HepG2 (cell line): ENCODE measurements around the gene USH2A. TPM values are rescaled to one million over a fixed set of nuclear protein-coding genes. Genes with fewer than 3 reads are reported as not detected.

Source experiments
- ATAC-seq: fragments of 200-7000 bp; cut with Tn5 transposase; 3 replicates; pipeline ENCODE4 v1.9.1; 2020; ENCODE audit warnings: mild to moderate bottlenecking, moderate library complexity
- BruUV-seq: library from RNA; stranded (reverse); fragments of 400-500 nt; replicated peaks from 2 replicates; lab custom pipeline; 2021; lab: Mats Ljungman, UMichigan
- CTCF ChIA-PET: fragments of 300-600 bp; formaldehyde crosslinking; extraction: SDS; loops from one replicate; lab custom pipeline; 2021; ENCODE audit warnings: low total read pairs, inconsistent platforms, low intra/inter-chr PET ratio; lab: Yijun Ruan, JAX
- POLR2A ChIA-PET: fragments of 350-600 bp; sonication (Branson Sonifier 250); formaldehyde crosslinking; loops from one replicate; lab custom pipeline; 2020; ENCODE audit warnings: antibody characterized with exemption, inconsistent platforms; lab: Yijun Ruan, JAX
- DNase-seq: peaks from one replicate; pipeline ENCODE4 v3.0.0-alpha.2; 2015; ENCODE audit warnings: low spot score
- FAIRE-seq: peaks from 3 replicates; lab custom pipeline; 2011; peaks lifted over from hg19 to GRCh38; lab: Jason Lieb, UNC
- H2AFZ ChIP-seq: one replicate; pipeline ENCODE4 v1.6.1; 2011; ENCODE audit warnings: low read length, inconsistent platforms
- H3K27ac ChIP-seq: fragments of 300-600 bp; 3 replicates; pipeline ENCODE4 v1.8.0; 2011; ENCODE audit warnings: mixed run types, mild to moderate bottlenecking, mixed read lengths, low read length, inconsistent platforms; ENCODE audit not compliant: insufficient read depth; ENCODE audit errors: extremely low read length
- H3K27me3 ChIP-seq, 2 experiments: fragments of 200-600 bp in 1 of 2; 2 replicates in 1 of 2; 3 replicates in 1 of 2; pipeline versions ENCODE4 v1.6.0 to v1.8.0; 2011; ENCODE audit warnings: low read length in 2 of 2, mild to moderate bottlenecking in 2 of 2, moderate library complexity in 2 of 2, inconsistent platforms in 1 of 2; ENCODE audit not compliant: insufficient read depth in 2 of 2, control insufficient read depth in 1 of 2
- H3K36me3 ChIP-seq, 2 experiments: fragments of 200-600 bp in 1 of 2; replicated peaks in 1 of 2; 2 replicates in 1 of 2; 3 replicates in 1 of 2; pipeline versions ENCODE4 v1.5.1 to v1.8.0; 2011; ENCODE audit warnings: low read length in 2 of 2, inconsistent platforms in 1 of 2; ENCODE audit not compliant: insufficient read depth in 2 of 2, control insufficient read depth in 1 of 2
- H3K4me1 ChIP-seq: 2 replicates; pipeline ENCODE4 v1.5.1; 2012; ENCODE audit warnings: low read length, inconsistent platforms; ENCODE audit not compliant: insufficient read depth
- H3K4me2 ChIP-seq: 2 replicates; pipeline ENCODE4 v1.6.0; 2011; ENCODE audit warnings: low read depth, low read length, inconsistent platforms
- H3K4me3 ChIP-seq, 3 experiments: fragments of 200-600 bp in 1 of 3; sonication (generic), shearing (Covaris generic) in 1 of 3; replicated peaks in 1 of 3; 2 replicates each; pipeline ENCODE4 v1.5.1; 2011 to 2016; ENCODE audit warnings: low read length in 3 of 3, inconsistent platforms in 2 of 3, low read depth in 2 of 3, mild to moderate bottlenecking in 2 of 3, control low read depth in 1 of 3, mixed read lengths in 1 of 3; ENCODE audit not compliant: insufficient read depth in 1 of 3
- H3K79me2 ChIP-seq: one replicate; pipeline ENCODE4 v1.6.1; 2011; ENCODE audit warnings: low read length, inconsistent platforms; ENCODE audit not compliant: insufficient read depth
- H3K9ac ChIP-seq: 2 replicates; pipeline ENCODE4 v1.6.0; 2011; ENCODE audit warnings: mild to moderate bottlenecking, low read depth, low read length, inconsistent platforms; ENCODE audit not compliant: insufficient read depth
- H3K9me3 ChIP-seq: 2 replicates; pipeline ENCODE4 v1.5.1; 2012; ENCODE audit warnings: mild to moderate bottlenecking, low read length
- H4K20me1 ChIP-seq: 2 replicates; pipeline ENCODE4 v1.6.0; 2011; ENCODE audit warnings: inconsistent platforms, mild to moderate bottlenecking, low read length, moderate library complexity; ENCODE audit not compliant: insufficient read depth
- ESRRA ChIP-seq: sonication (generic); formaldehyde crosslinking; IDR thresholded peaks from 2 replicates; pipeline ENCODE4 v1.5.1; 2020; ENCODE audit warnings: mild to moderate bottlenecking, low read depth, missing genetic modification reagents
- KAT8 ChIP-seq: IDR thresholded peaks from 2 replicates; pipeline ENCODE4 v1.6.1; 2016; ENCODE audit warnings: missing genetic modification reagents, missing compliant biosample characterization
- MIER2 ChIP-seq: IDR thresholded peaks from 2 replicates; pipeline ENCODE4 v1.6.1; 2016; ENCODE audit warnings: missing biosample characterization, missing genetic modification reagents
- STAG1 ChIP-seq: sonication (generic); formaldehyde crosslinking; IDR thresholded peaks from 2 replicates; pipeline ENCODE4 v1.4.0; 2020; ENCODE audit warnings: missing genetic modification reagents
- ZNF652 ChIP-seq: IDR thresholded peaks from 2 replicates; pipeline ENCODE4 v1.6.1; 2016; ENCODE audit warnings: low read depth, borderline replicate concordance
- ZNF790 ChIP-seq: sonication (generic); formaldehyde crosslinking; IDR thresholded peaks from 2 replicates; pipeline ENCODE4 v1.8.0; 2022; ENCODE audit warnings: missing genetic modification reagents, mild to moderate bottlenecking, borderline replicate concordance
- in situ Hi-C: cut with HindIII; loops from 2 replicates; pipeline ENCODE4 v1.10.0; 2017; ENCODE audit warnings: low pct_unique_long_range_greater_than_20kb; ENCODE audit not compliant: extremely low pct_ligation_motif_present
- intact Hi-C: fragments of 100-400 bp; cut with micrococcal nuclease; formaldehyde crosslinking; loops from one replicate; pipeline ENCODE4 v1.10.0; 2022; ENCODE audit not compliant: unreplicated experiment
- polyA plus RNA-seq, 8 experiments: library from polyadenylated mRNA; depleted of rRNA in 3 of 8; stranded (reverse) in 7 of 8; unstranded in 1 of 8; fragments of >200 nt; fragmentation: Illumina TruSeq in 4 of 8; extraction: Trizol in 4 of 8; gene quantifications; 2 replicates each; pipeline versions ENCODE4 v1.2.1 to v1.2.3, GENCODE V29; 2011 to 2016; ENCODE audit warnings: low read depth in 4 of 8, missing spikeins in 1 of 8, mixed read lengths in 1 of 8; ENCODE audit not compliant: insufficient read depth in 1 of 8
- total RNA-seq, 5 experiments: library from RNA; depleted of rRNA; stranded (reverse); fragments of >200 nt; fragmentation: Illumina TruSeq; extraction: Trizol; gene quantifications; 2 replicates each; pipeline ENCODE4 v1.2.3, GENCODE V29; 2016; ENCODE audit warnings: low read depth in 1 of 5
- TF ChIP-seq, protein P1 (sequence below): sonication (generic); formaldehyde crosslinking; IDR thresholded peaks from 2 replicates; pipeline ENCODE4 v1.5.0; 2020; ENCODE audit warnings: mild to moderate bottlenecking, missing genetic modification reagents, moderate library complexity
- TF ChIP-seq, protein P2 (sequence below): sonication (generic); formaldehyde crosslinking; IDR thresholded peaks from 2 replicates; pipeline ENCODE4 v1.5.1; 2020; ENCODE audit warnings: mild to moderate bottlenecking, missing genetic modification reagents

The USH2A gene
- total and polyA plus RNA-seq, 2 of the 13 experiments (the other 11 are each of a cell fraction or from before 2014, with no cell fraction given), result 0.02 TPM; not detected in 1

DNA sequence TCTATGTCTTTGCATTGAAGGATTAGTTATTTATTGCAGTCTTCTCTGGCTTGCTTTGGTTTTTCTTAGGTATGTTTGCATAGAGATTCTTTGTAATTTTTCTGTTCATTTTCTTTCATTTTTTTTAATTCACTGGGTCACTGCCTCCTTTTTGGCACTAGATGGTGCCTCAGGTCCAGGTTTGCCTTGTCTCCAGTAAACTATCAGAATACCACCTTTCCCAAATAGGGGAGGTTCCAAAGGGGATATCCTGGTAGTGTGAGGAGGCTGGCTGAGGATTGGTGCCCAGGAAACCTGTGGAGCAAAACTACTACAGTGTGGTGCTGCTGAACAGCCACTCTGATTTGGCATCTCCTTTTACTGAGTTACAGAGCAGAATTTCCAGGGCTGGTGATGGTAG, 599.0 kb downstream of the USH2A start:
- intact Hi-C loops (loop anchor here (1.0 to 10.0 kb wide), 3 partner anchors 295 to 921 kb away; no protein-coding TSS in a partner anchor), in situ Hi-C loops (no loop called here)
- Histone ChIP-seq H3K4me3 (no peak overlapping the region), H3K4me1 (no peaks in the 10 kb centered on the region), H2AFZ (no peak overlapping the region), H3K27ac (no peak overlapping the region), H4K20me1 (no peaks in the 10 kb centered on the region), H3K36me3 (no peaks in the 10 kb centered on the region), H3K9ac (no peak overlapping the region), H3K79me2 (no peaks in the 10 kb centered on the region), H3K4me2 (no peak overlapping the region), H3K27me3 (no peaks in the 10 kb centered on the region), H3K9me3 (peaks cover 20% of the 10 kb centered on the region)
- ChIA-PET CTCF (no interaction called here), POLR2A (no interaction called here)
- TF ChIP-seq STAG1 (CRISPR knock-in tag) (peak; percentile 61), KAT8 (CRISPR knock-in tag) (no peak), ZNF790 (no peak), MIER2 (CRISPR knock-in tag) (no peak), ESRRA (CRISPR knock-in tag) (no peak), ZNF652 (CRISPR knock-in tag) (no peak)
- TF ChIP-seq, protein P1, sequence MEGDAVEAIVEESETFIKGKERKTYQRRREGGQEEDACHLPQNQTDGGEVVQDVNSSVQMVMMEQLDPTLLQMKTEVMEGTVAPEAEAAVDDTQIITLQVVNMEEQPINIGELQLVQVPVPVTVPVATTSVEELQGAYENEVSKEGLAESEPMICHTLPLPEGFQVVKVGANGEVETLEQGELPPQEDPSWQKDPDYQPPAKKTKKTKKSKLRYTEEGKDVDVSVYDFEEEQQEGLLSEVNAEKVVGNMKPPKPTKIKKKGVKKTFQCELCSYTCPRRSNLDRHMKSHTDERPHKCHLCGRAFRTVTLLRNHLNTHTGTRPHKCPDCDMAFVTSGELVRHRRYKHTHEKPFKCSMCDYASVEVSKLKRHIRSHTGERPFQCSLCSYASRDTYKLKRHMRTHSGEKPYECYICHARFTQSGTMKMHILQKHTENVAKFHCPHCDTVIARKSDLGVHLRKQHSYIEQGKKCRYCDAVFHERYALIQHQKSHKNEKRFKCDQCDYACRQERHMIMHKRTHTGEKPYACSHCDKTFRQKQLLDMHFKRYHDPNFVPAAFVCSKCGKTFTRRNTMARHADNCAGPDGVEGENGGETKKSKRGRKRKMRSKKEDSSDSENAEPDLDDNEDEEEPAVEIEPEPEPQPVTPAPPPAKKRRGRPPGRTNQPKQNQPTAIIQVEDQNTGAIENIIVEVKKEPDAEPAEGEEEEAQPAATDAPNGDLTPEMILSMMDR (CRISPR knock-in tag), result 0 out of 2 replicates have a peak, but pooled peaks have one; percentile 22
- TF ChIP-seq, protein P2, sequence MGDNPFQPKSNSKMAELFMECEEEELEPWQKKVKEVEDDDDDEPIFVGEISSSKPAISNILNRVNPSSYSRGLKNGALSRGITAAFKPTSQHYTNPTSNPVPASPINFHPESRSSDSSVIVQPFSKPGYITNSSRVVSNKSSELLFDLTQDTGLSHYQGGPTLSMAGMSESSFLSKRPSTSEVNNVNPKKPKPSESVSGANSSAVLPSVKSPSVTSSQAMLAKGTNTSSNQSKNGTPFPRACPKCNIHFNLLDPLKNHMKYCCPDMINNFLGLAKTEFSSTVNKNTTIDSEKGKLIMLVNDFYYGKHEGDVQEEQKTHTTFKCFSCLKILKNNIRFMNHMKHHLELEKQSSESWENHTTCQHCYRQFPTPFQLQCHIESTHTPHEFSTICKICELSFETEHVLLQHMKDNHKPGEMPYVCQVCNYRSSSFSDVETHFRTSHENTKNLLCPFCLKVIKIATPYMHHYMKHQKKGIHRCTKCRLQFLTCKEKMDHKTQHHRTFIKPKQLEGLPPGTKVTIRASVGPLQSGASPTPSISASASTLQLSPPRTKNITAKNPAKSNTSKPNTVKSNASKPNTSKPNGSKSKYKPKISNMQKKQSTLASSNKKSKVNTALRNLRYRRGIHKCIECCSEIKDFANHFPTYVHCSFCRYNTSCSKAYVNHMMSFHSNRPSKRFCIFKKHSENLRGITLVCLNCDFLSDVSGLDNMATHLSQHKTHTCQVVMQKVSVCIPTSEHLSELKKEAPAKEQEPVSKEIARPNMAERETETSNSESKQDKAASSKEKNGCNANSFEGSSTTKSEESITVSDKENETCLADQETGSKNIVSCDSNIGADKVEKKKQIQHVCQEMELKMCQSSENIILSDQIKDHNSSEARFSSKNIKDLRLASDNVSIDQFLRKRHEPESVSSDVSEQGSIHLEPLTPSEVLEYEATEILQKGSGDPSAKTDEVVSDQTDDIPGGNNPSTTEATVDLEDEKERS (CRISPR knock-in tag), result no peak
- no peak for ATAC-seq
- DNase-seq, result no peak
- no peak for FAIRE-seq
- no TSS peak for BruUV-seq
